ENCODE results near the gene NUDT12.

- no peak for TF ChIP-seq CTCF (IDR thresholded peaks at IDR 0.05)
- TF ChIP-seq POLR2A (IDR thresholded peaks at IDR 0.05): no peak
Observed at GRCh38 chr5:103512500-103512899, 50.1 kb downstream of the NUDT12 start.

Measured in thyroid gland (tissue), 4 donors.